Measurements from ENCODE around the gene SLC12A3. TPM values are rescaled to one million over a fixed set of nuclear protein-coding genes. Genes with fewer than 3 reads are reported as not detected.

SLC12A3 gene
- total and polyA plus RNA-seq, 2 of the 8 experiments (the other 6 are each of a cell fraction or from before 2014, with no cell fraction given) = not detected

DNA sequence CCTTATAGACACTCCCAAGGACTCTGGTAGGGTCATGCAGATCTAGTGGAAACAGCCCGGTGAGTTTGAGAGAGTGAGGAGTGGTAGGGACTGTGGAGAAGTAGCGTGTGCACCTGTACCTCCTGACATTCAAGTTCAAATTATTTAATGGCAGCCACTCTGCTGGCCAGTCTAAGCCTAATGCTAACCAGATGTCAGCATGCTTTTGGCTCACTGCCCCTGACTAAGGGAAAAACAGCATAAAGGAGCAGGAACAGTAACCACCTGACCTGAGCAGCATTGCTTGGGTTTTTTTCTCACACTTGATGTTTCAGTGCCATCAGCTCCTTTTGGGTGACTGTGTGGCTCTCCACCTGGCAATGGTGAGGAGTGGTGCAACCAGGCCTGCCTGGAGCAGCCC lies 23.8 kb upstream of the SLC12A3 start:
- H2AFZ ChIP-seq (ENCODE audit: low read length) = no peak overlapping the region

More for the DNA sequence above, 23.8 kb upstream of the SLC12A3 start:
- no peak overlapping the region for H3K56ac ChIP-seq (replicated peaks; ENCODE audit: insufficient read length, low read depth, low read length)
- no peaks in the 10 kb centered on the region for H3K79me2 ChIP-seq (ENCODE audit: control insufficient read depth in 1 of 2, insufficient read depth in 2 of 2, low read length in 2 of 2)
- H2BK12ac ChIP-seq (ENCODE audit: low read depth, low read length) = no peak overlapping the region
- H3K79me1 ChIP-seq (ENCODE audit: low read depth, low read length) = no peaks in the 10 kb centered on the region
- H4K20me1 ChIP-seq (replicated peaks in 1 of 2; ENCODE audit: control insufficient read depth in 1 of 2, insufficient read depth in 2 of 2, low read length in 2 of 2) = peaks cover 0 to 4% of the 10 kb centered on the region in 2 experiments
- H3K4me3 ChIP-seq (ENCODE audit: extremely low read depth in 1 of 4, insufficient read depth in 2 of 4, low read depth in 3 of 4, low read length in 4 of 4) = no peak overlapping the region
- H3K23ac ChIP-seq (ENCODE audit: insufficient read length) = no peak overlapping the region
- H3K14ac ChIP-seq (ENCODE audit: insufficient read length) = no peak overlapping the region
- H3K27me3 ChIP-seq (replicated peaks in 1 of 4; ENCODE audit: control insufficient read depth in 3 of 4, extremely low read depth in 1 of 4, insufficient read depth in 3 of 4, low read length in 3 of 4) = no peaks in the 10 kb centered on the region; a peak in 1 of 7 replicates
- H3K36me3 ChIP-seq (ENCODE audit: control insufficient read depth in 2 of 4, insufficient read depth in 4 of 4, low read length in 3 of 4) = peaks cover 18 to 68% (median 43%) of the 10 kb centered on the region in 4 experiments
- POLR2A ChIA-PET (ENCODE audit: partially characterized antibody) = interaction anchor here (1.6 kb wide), 1 partner anchor 10 kb away, joined by 4 read pairs; no protein-coding TSS in a partner anchor
- H3K27ac ChIP-seq (ENCODE audit: low read depth, low read length) = no peak overlapping the region
- H3K4ac ChIP-seq (replicated peaks; ENCODE audit: insufficient read length, low read depth, low read length) = no peak overlapping the region
- 100% methylated on average over 2 of the region's 2 CpGs; no CpG with 5 or more reads in 1 of the 2 experiments for WGBS, 2 experiments (ENCODE audit: extremely low coverage in 1 of 2, insufficient coverage in 1 of 2, insufficient read length in 1 of 2, insufficient replicate concordance in 2 of 2, low coverage in 1 of 2, low lambda C conversion rate in 2 of 2, missing lambda C conversion rate in 1 of 2)
- no peak for FAIRE-seq
- H3K9me3 ChIP-seq (ENCODE audit: insufficient read depth in 2 of 2, low read depth in 1 of 2, low read length in 1 of 2) = no peaks in the 10 kb centered on the region
- no peak overlapping the region for H4K5ac ChIP-seq (ENCODE audit: insufficient read length, low read depth, low read length)
- H2BK5ac ChIP-seq (ENCODE audit: low read depth, low read length) = no peak overlapping the region
- H4K8ac ChIP-seq (ENCODE audit: extremely low read depth, insufficient read depth, low read length) = no peak overlapping the region
- H4K91ac ChIP-seq (replicated peaks; ENCODE audit: insufficient read length, low read length) = no peak overlapping the region
- H2BK15ac ChIP-seq (ENCODE audit: low read length) = no peak overlapping the region
- no peak overlapping the region for H3K4me2 ChIP-seq (ENCODE audit: insufficient read depth in 1 of 2, low read depth in 2 of 2, low read length in 2 of 2)
- no peak overlapping the region for H3K18ac ChIP-seq (ENCODE audit: extremely low read depth, low read length)
- DNase-seq (ENCODE audit: low read depth in 1 of 2, low spot score in 2 of 2) = no peak
- no peak overlapping the region for H2BK20ac ChIP-seq (ENCODE audit: low read length)
- no peaks in the 10 kb centered on the region for H3K4me1 ChIP-seq (replicated peaks in 1 of 4; ENCODE audit: control insufficient read depth in 3 of 4, insufficient read depth in 4 of 4, low read length in 3 of 4)
- CTCF ChIA-PET (ENCODE audit: partially characterized antibody) = interaction anchor here (0.7 kb wide), 1 partner anchor 123 kb away, joined by 3 read pairs; no protein-coding TSS in a partner anchor
- no peak overlapping the region for H2AK5ac ChIP-seq (ENCODE audit: low read depth, low read length)
- TF ChIP-seq JUND (IDR thresholded peaks at IDR 0.05; ENCODE audit: low read length) (no peak), FOSL1 (IDR thresholded peaks at IDR 0.05; ENCODE audit: insufficient read depth, low read depth, low read length) (no peak), SP2 (IDR thresholded peaks at IDR 0.05; ENCODE audit: low read length) (no peak), CREB1 (IDR thresholded peaks at IDR 0.05) (no peak), HDAC2 (IDR thresholded peaks at IDR 0.05; ENCODE audit: borderline replicate concordance in 1 of 2, low read depth in 2 of 2, low read length in 2 of 2) (no peak)
- TF ChIP-seq, protein P1, sequence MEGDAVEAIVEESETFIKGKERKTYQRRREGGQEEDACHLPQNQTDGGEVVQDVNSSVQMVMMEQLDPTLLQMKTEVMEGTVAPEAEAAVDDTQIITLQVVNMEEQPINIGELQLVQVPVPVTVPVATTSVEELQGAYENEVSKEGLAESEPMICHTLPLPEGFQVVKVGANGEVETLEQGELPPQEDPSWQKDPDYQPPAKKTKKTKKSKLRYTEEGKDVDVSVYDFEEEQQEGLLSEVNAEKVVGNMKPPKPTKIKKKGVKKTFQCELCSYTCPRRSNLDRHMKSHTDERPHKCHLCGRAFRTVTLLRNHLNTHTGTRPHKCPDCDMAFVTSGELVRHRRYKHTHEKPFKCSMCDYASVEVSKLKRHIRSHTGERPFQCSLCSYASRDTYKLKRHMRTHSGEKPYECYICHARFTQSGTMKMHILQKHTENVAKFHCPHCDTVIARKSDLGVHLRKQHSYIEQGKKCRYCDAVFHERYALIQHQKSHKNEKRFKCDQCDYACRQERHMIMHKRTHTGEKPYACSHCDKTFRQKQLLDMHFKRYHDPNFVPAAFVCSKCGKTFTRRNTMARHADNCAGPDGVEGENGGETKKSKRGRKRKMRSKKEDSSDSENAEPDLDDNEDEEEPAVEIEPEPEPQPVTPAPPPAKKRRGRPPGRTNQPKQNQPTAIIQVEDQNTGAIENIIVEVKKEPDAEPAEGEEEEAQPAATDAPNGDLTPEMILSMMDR (IDR thresholded peaks at IDR 0.05; ENCODE audit: control extremely low read depth in 1 of 3, insufficient read depth in 1 of 3, low read depth in 1 of 3, low read length in 3 of 3) = no peak
- TF ChIP-seq, protein P2, sequence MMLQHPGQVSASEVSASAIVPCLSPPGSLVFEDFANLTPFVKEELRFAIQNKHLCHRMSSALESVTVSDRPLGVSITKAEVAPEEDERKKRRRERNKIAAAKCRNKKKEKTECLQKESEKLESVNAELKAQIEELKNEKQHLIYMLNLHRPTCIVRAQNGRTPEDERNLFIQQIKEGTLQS (IDR thresholded peaks at IDR 0.05; ENCODE audit: insufficient read depth, low read depth, low read length) = no peak
- H2BK120ac ChIP-seq (replicated peaks; ENCODE audit: low read depth, low read length) = no peak overlapping the region
- no peaks in the 10 kb centered on the region for H3K23me2 ChIP-seq (ENCODE audit: low read depth, low read length)
- no peak overlapping the region for H3K9ac ChIP-seq (replicated peaks in 1 of 4; ENCODE audit: extremely low read depth in 1 of 4, low read depth in 3 of 4, low read length in 3 of 4)

Measured in H1 (cell line).